RWPE1 (cell line): ENCODE data around the gene EVA1A.

ENCODE experiments used
- CTCF ChIA-PET: fragments of 350-600 bp; sonication (Branson Sonifier 250); formaldehyde crosslinking; extraction: SDS; loops from one replicate; lab custom pipeline; 2021; lab: Yijun Ruan, JAX
- POLR2A ChIA-PET: fragments of 400-600 bp; formaldehyde crosslinking; extraction: SDS; loops from one replicate; lab custom pipeline; 2020; ENCODE audit warnings: antibody characterized with exemption; ENCODE audit not compliant: low non-redundant PET; lab: Yijun Ruan, JAX
- DNase-seq: peaks from one replicate; pipeline ENCODE4 v3.0.0; 2012; ENCODE audit warnings: low spot score
- H3K27ac ChIP-seq: fragments of 450-650 bp; 2 replicates; pipeline ENCODE4 v1.5.1; 2017
- TF ChIP-seq, protein P1 (sequence below): fragments of 450-650 bp; conservative IDR thresholded peaks from 2 replicates; pipeline ENCODE4 v1.5.1; 2017; ENCODE audit warnings: low read depth, mild to moderate bottlenecking

EVA1A gene

DNA sequence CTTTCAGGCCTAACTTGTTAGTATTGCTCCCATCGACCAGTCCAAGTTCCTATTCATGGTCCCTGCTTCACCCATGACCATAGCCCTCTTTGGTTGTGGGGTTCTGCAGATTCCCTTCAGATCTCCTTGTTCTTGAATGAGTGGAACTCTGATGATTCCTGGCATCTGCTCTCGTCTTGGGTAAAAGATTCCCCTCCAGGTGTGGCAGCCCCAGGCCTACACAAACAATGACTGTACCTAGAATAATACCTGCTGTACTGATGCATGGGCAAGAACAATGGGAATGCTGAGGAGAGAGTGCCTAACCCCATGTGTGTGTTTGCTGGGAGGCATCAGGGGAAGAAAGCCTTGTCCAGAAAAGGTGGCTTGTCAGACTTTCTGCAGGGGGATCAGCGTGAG is 46.7 kb upstream of the EVA1A start:
- POLR2A ChIA-PET, result no interaction called here
- no peak for DNase-seq
- TF ChIP-seq, protein P1, sequence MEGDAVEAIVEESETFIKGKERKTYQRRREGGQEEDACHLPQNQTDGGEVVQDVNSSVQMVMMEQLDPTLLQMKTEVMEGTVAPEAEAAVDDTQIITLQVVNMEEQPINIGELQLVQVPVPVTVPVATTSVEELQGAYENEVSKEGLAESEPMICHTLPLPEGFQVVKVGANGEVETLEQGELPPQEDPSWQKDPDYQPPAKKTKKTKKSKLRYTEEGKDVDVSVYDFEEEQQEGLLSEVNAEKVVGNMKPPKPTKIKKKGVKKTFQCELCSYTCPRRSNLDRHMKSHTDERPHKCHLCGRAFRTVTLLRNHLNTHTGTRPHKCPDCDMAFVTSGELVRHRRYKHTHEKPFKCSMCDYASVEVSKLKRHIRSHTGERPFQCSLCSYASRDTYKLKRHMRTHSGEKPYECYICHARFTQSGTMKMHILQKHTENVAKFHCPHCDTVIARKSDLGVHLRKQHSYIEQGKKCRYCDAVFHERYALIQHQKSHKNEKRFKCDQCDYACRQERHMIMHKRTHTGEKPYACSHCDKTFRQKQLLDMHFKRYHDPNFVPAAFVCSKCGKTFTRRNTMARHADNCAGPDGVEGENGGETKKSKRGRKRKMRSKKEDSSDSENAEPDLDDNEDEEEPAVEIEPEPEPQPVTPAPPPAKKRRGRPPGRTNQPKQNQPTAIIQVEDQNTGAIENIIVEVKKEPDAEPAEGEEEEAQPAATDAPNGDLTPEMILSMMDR, result no peak
- CTCF ChIA-PET, result interaction anchor here (0.9 to 1.6 kb wide), 2 partner anchors 43 to 142 kb away, joined by 3 to 17 read pairs; no protein-coding TSS in a partner anchor
- no peak overlapping the region for H3K27ac ChIP-seq

DNA sequence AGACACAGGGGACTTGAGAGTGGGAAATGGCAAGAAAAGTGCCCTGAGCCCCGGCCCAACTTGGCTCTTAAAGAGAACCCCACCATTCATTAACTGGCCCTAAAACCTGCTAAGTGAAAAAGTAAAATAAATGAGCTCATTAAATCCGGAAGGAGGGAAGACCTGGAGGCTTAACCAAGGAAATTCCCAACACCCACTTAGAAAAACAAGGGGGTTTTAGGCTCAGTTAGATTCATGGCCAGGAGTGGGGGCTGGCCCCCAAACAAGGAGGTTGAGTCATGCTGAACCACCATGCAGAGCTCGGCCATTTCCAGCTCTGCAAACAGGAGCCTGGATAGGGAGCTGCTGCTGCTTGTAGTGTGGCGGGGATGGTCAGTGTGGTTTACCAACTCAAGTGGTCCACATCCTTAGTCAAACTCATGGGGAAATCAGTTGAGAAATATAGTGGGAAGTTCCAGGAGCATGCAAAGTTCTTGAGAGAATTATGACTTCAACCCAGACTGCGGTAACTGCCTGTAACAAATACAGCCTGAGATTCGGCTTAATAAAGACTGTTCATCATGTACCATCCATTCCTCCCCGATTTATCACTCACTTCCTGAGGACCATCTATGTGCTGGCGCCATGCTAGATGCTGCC is 46.1 kb upstream of the EVA1A start:
- POLR2A ChIA-PET, result no interaction called here
- DNase-seq, result no peak
- TF ChIP-seq, protein P1, result no peak
- CTCF ChIA-PET, result interaction anchor here (0.5 to 1.3 kb wide), 4 partner anchors 46 to 530 kb away, joined by 3 to 6 read pairs (median 4); partner anchors contain the start of gene EVA1A
- no peak overlapping the region for H3K27ac ChIP-seq

DNA sequence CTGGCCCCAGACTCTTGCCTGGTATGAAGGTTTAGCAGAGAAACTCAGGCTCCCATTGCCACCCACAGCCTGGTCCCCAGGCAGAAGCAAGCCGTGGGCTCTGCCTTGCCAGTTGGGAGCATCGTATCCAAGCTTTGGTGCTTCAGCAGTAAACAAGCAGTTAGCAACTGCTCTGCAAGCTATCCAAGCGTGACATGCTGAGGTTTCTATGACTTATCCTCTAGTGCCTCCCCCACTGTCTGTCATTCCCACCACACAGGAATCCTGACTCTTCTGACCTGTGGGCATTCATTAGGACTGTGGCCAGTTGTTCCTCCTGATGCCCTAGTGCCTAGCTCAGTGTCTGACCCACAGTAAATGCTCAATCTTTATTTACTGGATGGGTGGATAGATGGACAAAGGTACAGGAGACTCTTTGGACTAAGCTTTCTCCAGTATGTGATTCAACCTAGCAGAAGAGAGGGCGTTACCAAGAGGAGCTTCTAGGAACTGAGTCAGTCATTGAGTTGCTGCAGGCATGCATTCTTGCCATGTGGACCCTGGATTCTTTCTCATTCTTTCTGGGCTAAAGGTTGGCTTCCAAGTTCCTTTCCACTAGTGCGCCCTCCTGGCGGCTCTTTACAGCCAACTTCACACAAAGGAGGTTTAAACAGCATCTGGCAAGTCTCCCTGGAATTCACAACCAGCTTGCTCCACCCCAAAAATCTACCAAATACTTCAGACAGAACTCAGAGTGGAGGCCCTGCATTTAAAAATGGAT is 45.2 kb upstream of the EVA1A start:
- no peak overlapping the region for H3K27ac ChIP-seq
- CTCF ChIA-PET, result interaction anchor here (0.6 to 1.3 kb wide), 5 partner anchors 42 to 183 kb away, joined by 3 to 6 read pairs (median 4); partner anchors contain the start of gene EVA1A
- POLR2A ChIA-PET, result no interaction called here
- TF ChIP-seq, protein P1, result no peak
- DNase-seq, result peak; percentile 58

DNA sequence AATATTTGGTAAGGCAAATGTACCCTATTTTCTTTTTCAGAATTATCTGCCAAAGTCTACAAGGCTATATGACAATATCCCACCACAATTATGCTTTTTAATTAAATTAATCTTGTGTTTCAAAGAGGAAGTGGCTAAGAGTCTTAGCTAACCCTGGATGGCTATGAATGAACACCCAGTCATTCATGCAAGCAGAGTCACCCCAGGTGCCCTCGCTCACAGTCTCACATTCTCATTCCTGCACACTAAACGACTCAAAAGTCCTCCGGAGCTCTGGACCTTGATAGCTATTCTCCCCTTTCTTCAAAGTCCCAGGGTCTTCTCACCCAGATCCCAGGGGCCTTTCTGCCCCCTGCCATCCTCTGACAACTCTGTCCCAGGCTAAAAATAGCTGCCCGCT is 43.7 kb upstream of the EVA1A start:
- CTCF ChIA-PET, result interaction anchor here (1.1 kb wide), 1 partner anchor 36 kb away, joined by 3 read pairs; no protein-coding TSS in a partner anchor
- TF ChIP-seq, protein P1, result no peak
- DNase-seq, result no peak
- H3K27ac ChIP-seq, result no peak overlapping the region
- POLR2A ChIA-PET, result no interaction called here

DNA sequence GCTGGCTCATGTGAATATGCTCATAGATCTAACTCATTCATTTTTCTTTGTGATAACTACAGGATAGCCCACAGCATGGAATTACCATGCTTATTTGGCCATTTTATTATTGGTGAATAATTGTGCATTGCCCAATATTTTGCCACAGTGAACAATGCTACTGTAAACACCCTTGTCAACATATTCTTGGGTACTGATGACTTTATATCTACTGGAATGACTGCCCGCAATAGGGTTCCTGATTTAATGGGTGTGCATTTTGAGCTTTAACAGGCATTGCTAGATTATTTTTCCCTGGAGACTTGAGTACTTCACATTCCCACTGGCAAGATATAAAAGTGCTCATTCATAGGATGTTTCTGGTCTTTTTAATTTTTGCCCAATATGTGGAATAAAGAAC is 42.7 kb upstream of the EVA1A start:
- no peak overlapping the region for H3K27ac ChIP-seq
- TF ChIP-seq, protein P1, result no peak
- no peak for DNase-seq
- CTCF ChIA-PET, result interaction anchor here (0.6 kb wide), 1 partner anchor 540 kb away, joined by 4 read pairs; no protein-coding TSS in a partner anchor
- POLR2A ChIA-PET, result no interaction called here

DNA sequence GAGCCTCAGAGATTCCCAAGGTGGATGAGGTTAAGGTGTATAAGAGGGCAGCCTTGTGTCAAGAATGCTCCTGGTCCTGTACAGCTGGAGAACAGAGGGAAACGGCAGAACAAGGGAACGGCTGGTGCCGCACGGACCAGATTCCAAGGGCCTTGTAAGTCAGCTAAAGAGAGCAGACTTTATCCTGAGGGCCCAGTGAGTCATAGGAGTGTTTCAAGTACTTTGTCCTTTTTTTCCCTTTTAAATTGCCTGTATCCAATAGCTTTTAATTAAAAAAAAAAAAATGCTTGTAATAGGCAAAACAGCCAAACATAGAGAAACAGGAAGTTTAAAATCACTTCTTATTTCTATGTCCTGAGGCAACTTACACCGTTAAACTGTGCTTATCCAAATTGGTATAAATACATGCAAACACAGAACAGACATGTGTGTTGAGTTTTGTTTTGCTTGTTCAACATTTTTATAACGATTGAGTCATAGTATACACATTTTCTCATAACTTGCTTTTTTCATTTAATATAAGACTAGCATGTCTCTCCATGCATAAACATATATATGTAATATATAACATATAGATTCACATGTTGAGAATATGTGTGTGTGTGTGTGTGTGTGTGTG is 42.1 kb upstream of the EVA1A start:
- H3K27ac ChIP-seq, result no peak overlapping the region
- CTCF ChIA-PET, result interaction anchor here (0.6 kb wide), 2 partner anchors 54 to 140 kb away, joined by 3 read pairs; no protein-coding TSS in a partner anchor
- POLR2A ChIA-PET, result interaction anchor here (0.8 kb wide), 1 partner anchor 43 kb away, joined by 3 read pairs; the partner anchor contains the start of gene EVA1A
- TF ChIP-seq, protein P1, result no peak
- peak; percentile 84 for DNase-seq
